ENCODE data around the gene NPHP4. TPM values are rescaled to one million over a fixed set of nuclear protein-coding genes. Genes with fewer than 3 reads are reported as not detected.

The NPHP4 gene
- total RNA-seq, 1 donor from 2014 or later = 11.3 TPM

- TF ChIP-seq POLR2AphosphoS5 (IDR thresholded peaks at IDR 0.05; ENCODE audit: insufficient read depth in 1 of 2, low read depth in 1 of 2) (no peak), POLR2A (IDR thresholded peaks at IDR 0.05) (no peak)
- TF ChIP-seq, protein P1, sequence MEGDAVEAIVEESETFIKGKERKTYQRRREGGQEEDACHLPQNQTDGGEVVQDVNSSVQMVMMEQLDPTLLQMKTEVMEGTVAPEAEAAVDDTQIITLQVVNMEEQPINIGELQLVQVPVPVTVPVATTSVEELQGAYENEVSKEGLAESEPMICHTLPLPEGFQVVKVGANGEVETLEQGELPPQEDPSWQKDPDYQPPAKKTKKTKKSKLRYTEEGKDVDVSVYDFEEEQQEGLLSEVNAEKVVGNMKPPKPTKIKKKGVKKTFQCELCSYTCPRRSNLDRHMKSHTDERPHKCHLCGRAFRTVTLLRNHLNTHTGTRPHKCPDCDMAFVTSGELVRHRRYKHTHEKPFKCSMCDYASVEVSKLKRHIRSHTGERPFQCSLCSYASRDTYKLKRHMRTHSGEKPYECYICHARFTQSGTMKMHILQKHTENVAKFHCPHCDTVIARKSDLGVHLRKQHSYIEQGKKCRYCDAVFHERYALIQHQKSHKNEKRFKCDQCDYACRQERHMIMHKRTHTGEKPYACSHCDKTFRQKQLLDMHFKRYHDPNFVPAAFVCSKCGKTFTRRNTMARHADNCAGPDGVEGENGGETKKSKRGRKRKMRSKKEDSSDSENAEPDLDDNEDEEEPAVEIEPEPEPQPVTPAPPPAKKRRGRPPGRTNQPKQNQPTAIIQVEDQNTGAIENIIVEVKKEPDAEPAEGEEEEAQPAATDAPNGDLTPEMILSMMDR (IDR thresholded peaks at IDR 0.05) = no peak
- Histone ChIP-seq H3K4me3 (no peak overlapping the region), H3K36me3 (no peaks in the 10 kb centered on the region), H3K4me1 (no peaks in the 10 kb centered on the region), H3K27ac (no peak overlapping the region), H3K27me3 (no peaks in the 10 kb centered on the region), H3K9me3 (no peaks in the 10 kb centered on the region)
- no peak for DNase-seq (ENCODE audit: extremely low spot score in 2 of 2)
- intact Hi-C loops (cut with DNase I) = no loop called here
Measured at GRCh38 chr1:5835179-5835562, 157.1 kb downstream of the NPHP4 start.

DNA sequence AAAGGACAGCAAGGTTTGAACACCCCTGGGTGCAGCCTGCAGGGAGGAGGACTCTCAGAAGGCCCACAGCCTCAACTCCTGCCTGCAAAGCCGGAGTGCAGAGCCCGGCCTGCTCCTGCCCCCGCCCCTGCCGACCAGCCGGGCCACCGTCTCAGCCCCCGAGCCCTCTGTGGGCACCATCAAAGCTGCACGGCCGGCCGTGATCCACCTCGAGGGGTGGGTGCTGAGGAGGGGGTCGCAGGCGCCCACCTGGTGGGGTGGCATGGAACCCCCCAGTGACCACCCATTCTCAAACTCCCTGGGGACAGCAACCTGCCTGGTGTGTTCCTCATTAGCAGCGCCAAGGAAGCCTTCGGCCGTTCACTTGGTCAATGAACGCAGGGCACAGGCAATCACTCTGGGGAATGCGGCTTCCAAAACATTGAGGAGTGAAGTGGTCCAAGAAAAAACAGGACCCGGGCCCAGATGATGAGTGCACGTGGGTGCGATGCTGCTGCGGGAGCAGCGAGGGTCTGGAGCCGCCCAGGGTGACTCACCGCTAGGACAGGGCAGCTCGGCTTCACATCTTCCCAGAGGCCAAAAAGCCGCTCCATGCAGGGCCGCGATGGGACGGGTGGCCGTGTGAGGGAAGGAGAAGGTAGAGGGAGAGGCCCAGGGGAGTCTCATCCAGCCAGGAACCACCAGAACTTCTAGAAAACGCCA lies 157.6 kb downstream of the NPHP4 start:
- TF ChIP-seq, protein P1 (IDR thresholded peaks at IDR 0.05) = no peak
- TF ChIP-seq POLR2A (IDR thresholded peaks at IDR 0.05) (no peak), POLR2AphosphoS5 (IDR thresholded peaks at IDR 0.05; ENCODE audit: insufficient read depth in 1 of 2, low read depth in 1 of 2) (no peak)
- Histone ChIP-seq H3K36me3 (no peaks in the 10 kb centered on the region), H3K27me3 (no peaks in the 10 kb centered on the region), H3K4me3 (no peak overlapping the region), H3K4me1 (no peaks in the 10 kb centered on the region), H3K9me3 (no peaks in the 10 kb centered on the region), H3K27ac (no peak overlapping the region)
- no peak for DNase-seq (ENCODE audit: extremely low spot score in 2 of 2)
- intact Hi-C loops (cut with DNase I) = no loop called here

GRCh38 chr1:5833911-5834310 lies 158.3 kb downstream of the NPHP4 start:
- H3K27me3 ChIP-seq = no peaks in the 10 kb centered on the region
- no peak for DNase-seq (ENCODE audit: extremely low spot score in 2 of 2)
- H3K4me1 ChIP-seq = no peaks in the 10 kb centered on the region
- TF ChIP-seq, protein P1 (IDR thresholded peaks at IDR 0.05) = no peak
- TF ChIP-seq POLR2AphosphoS5 (IDR thresholded peaks at IDR 0.05; ENCODE audit: insufficient read depth in 1 of 2, low read depth in 1 of 2) (no peak), POLR2A (IDR thresholded peaks at IDR 0.05) (no peak)
- no peaks in the 10 kb centered on the region for H3K36me3 ChIP-seq
- intact Hi-C loops (cut with DNase I) = no loop called here
- H3K4me3 ChIP-seq = no peak overlapping the region
- H3K9me3 ChIP-seq = no peaks in the 10 kb centered on the region
- no peak overlapping the region for H3K27ac ChIP-seq

DNA sequence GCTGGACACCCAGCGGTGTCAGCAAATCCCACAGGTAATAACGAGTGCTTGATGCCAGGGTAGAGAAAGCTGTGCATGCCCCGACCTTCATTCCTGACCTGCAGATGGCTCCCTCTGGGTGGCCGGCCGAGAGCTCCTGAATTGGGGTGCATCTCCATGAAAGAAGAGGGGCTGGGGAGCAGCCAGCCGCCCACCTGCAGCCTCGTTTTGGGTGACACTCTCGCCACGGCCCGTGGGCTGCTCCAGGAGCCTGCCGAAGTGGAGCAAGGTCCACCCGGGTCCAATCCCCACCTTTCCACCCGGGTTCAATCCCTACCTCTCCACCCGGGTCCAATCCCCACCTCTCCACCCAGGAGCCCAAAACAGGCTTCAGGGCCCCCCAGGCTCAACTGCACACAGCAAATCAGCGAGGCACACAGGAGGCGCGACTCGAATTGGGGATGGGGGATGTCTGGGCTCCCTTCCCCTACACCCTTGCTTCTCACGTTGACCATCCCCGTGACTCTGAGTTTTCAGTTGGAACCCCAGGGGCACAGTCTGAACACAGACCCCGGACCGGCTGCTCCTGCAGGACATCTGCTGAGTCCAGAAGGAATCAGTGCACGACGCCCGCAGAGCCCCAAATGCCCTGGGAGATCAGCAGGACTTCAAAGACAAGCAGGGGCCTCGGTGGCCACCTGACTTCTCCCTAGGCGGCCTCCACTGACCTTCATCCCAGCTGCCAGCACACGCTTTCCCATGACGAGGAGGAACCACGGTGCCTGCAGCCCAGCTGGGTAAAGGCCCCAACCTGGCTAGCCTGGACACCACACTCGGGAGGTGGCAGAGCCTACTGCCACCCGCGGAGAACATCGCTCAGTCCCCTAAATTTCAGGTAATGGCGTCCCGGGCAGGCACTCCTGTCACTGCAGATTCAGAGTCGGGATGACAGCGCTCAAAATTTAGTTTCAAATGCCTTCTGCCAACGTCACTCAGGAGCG lies 159.0 kb downstream of the NPHP4 start:
- no peak for DNase-seq (ENCODE audit: extremely low spot score in 2 of 2)
- TF ChIP-seq POLR2A (IDR thresholded peaks at IDR 0.05) = no peak
- no peak for TF ChIP-seq POLR2AphosphoS5 (IDR thresholded peaks at IDR 0.05; ENCODE audit: insufficient read depth in 1 of 2, low read depth in 1 of 2)
- TF ChIP-seq, protein P1 (IDR thresholded peaks at IDR 0.05) = no peak

More for the DNA sequence above, 159.0 kb downstream of the NPHP4 start:
- no peaks in the 10 kb centered on the region for H3K9me3 ChIP-seq
- no peak overlapping the region for H3K27ac ChIP-seq
- intact Hi-C loops (cut with DNase I) = no loop called here
- H3K27me3 ChIP-seq = no peaks in the 10 kb centered on the region
- no peaks in the 10 kb centered on the region for H3K36me3 ChIP-seq
- no peaks in the 10 kb centered on the region for H3K4me1 ChIP-seq
- H3K4me3 ChIP-seq = no peak overlapping the region
